Upper lobe of left lung (tissue), 4 donors: ENCODE measurements around the gene MED13L.

ENCODE experiments used
- CTCF ChIP-seq, 6 experiments: fragments of 450-650 bp in 4 of 6; fragments of 200-600 bp in 2 of 6; sonication (generic) in 2 of 6; IDR thresholded peaks; one replicate each; pipeline ENCODE4 v1.5.1; 2016 to 2019; ENCODE audit warnings: antibody characterized with exemption in 6 of 6
- EP300 ChIP-seq, 4 donors: sonication (generic); formaldehyde crosslinking; IDR thresholded peaks; one replicate each; pipeline ENCODE4 v1.5.1; 2017; ENCODE audit warnings: antibody characterized with exemption in 4 of 4, control low read depth in 2 of 4
- POLR2A ChIP-seq, 4 donors: fragments of 450-650 bp; IDR thresholded peaks; one replicate each; pipeline ENCODE4 v1.5.1; 2016 to 2017; ENCODE audit warnings: antibody characterized with exemption in 4 of 4, mild to moderate bottlenecking in 2 of 4
- POLR2AphosphoS5 ChIP-seq, 2 donors: sonication (generic); formaldehyde crosslinking; IDR thresholded peaks; one replicate each; pipeline ENCODE4 v1.5.1; 2017; ENCODE audit warnings: antibody characterized with exemption in 2 of 2

GRCh38 chr12:115956659-115957058, 320.8 kb downstream of the MED13L start:
- TF ChIP-seq CTCF (IDR thresholded peaks at IDR 0.05) (no peak), POLR2A (IDR thresholded peaks at IDR 0.05) (no peak), POLR2AphosphoS5 (IDR thresholded peaks at IDR 0.05) (no peak), EP300 (IDR thresholded peaks at IDR 0.05) (no peak)
